HEK293T (cell line): ENCODE data around the gene CDH13.
A peak's percentile ranks its signal among the peaks of the same experiment; 100 is the strongest.

Experiments
- CTCF ChIA-PET: fragments of 350-600 bp; formaldehyde crosslinking; extraction: SDS; loops from one replicate; lab custom pipeline; 2021; ENCODE audit warnings: antibody characterized with exemption, inconsistent platforms; lab: Yijun Ruan, JAX
- POLR2A ChIA-PET: fragments of 350-600 bp; formaldehyde crosslinking; extraction: SDS; loops from one replicate; lab custom pipeline; 2020; ENCODE audit warnings: antibody characterized with exemption, inconsistent platforms; lab: Yijun Ruan, JAX
- DNase-seq: peaks from one replicate; pipeline ENCODE4 v3.0.0; 2012; ENCODE audit warnings: mixed read lengths; ENCODE audit errors: extremely low spot score
- ARNT ChIP-seq: fragments of 450-650 bp; IDR thresholded peaks from 2 replicates; pipeline ENCODE4 v1.6.1; 2017; ENCODE audit warnings: mild to moderate bottlenecking
- BHLHE40 ChIP-seq: fragments of 450-650 bp; IDR thresholded peaks from 2 replicates; pipeline ENCODE4 v1.6.1; 2016; ENCODE audit warnings: mild to moderate bottlenecking, moderate library complexity, borderline replicate concordance
- CTBP1 ChIP-seq: fragments of 450-650 bp; IDR thresholded peaks from 2 replicates; pipeline ENCODE4 v1.6.1; 2016; ENCODE audit warnings: borderline replicate concordance
- ELF4 ChIP-seq: fragments of 450-650 bp; IDR thresholded peaks from 2 replicates; pipeline ENCODE4 v1.6.1; 2017; ENCODE audit warnings: antibody characterized with exemption
- FOXA1 ChIP-seq: fragments of 450-650 bp; IDR thresholded peaks from 2 replicates; pipeline ENCODE4 v1.6.1; 2016; ENCODE audit warnings: mild to moderate bottlenecking
- FOXK2 ChIP-seq: fragments of 450-650 bp; IDR thresholded peaks from 2 replicates; pipeline ENCODE4 v1.6.1; 2016; ENCODE audit warnings: mild to moderate bottlenecking
- FOXM1 ChIP-seq: fragments of 450-650 bp; IDR thresholded peaks from 2 replicates; pipeline ENCODE4 v1.6.1; 2017; ENCODE audit warnings: mild to moderate bottlenecking, borderline replicate concordance
- HDGF ChIP-seq: fragments of 450-650 bp; IDR thresholded peaks from 2 replicates; pipeline ENCODE4 v1.6.1; 2017; ENCODE audit warnings: antibody characterized with exemption, borderline replicate concordance
- L3MBTL2 ChIP-seq: fragments of 450-650 bp; conservative IDR thresholded peaks from 2 replicates; pipeline ENCODE4 v1.6.1; 2016; ENCODE audit warnings: mild to moderate bottlenecking
- LEF1 ChIP-seq: fragments of 450-650 bp; IDR thresholded peaks from 2 replicates; pipeline ENCODE4 v1.6.1; 2017; ENCODE audit warnings: mild to moderate bottlenecking, borderline replicate concordance
- NFRKB ChIP-seq: fragments of 450-650 bp; IDR thresholded peaks from 2 replicates; pipeline ENCODE4 v1.6.1; 2016; ENCODE audit warnings: mild to moderate bottlenecking, moderate library complexity
- SP1 ChIP-seq: fragments of 450-650 bp; IDR thresholded peaks from 2 replicates; pipeline ENCODE4 v1.6.1; 2017
- SUZ12 ChIP-seq: fragments of 450-650 bp; IDR thresholded peaks from 2 replicates; pipeline ENCODE4 v1.6.1; 2016; ENCODE audit warnings: mild to moderate bottlenecking
- TARDBP ChIP-seq: fragments of 450-650 bp; IDR thresholded peaks from 2 replicates; pipeline ENCODE4 v1.6.1; 2016
- ZNF384 ChIP-seq: fragments of 450-650 bp; IDR thresholded peaks from 2 replicates; pipeline ENCODE4 v1.6.1; 2016
- TF ChIP-seq, protein P1 (sequence below): fragments of 450-650 bp; IDR thresholded peaks from 2 replicates; pipeline ENCODE4 v1.6.1; 2016

Gene CDH13

DNA sequence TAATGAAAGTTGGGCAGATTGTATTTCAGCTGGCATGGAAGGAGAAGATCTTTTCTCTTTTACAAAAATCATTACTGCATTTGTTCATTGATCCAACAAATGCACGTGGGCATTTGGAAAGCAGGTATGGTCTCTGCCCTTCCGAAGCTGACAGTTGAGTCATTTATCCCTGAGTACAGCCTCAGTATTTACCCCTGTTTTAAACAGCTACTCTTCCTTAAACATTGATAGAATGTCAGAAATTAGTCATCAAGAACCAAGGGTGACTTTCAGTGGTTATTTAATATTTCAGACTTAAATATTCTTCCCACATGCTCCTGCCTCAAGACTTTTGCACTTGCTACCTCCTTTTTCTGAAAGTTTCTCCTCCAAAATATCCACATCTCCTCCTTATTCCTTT, 954.3 kb downstream of the CDH13 start:
- POLR2A ChIA-PET: no interaction called here
- no peak for TF ChIP-seq L3MBTL2
- no peak for TF ChIP-seq FOXK2
- TF ChIP-seq NFRKB: no peak
- TF ChIP-seq BHLHE40: no peak
- no peak for TF ChIP-seq FOXA1
- no peak for TF ChIP-seq HDGF
- TF ChIP-seq, protein P1, sequence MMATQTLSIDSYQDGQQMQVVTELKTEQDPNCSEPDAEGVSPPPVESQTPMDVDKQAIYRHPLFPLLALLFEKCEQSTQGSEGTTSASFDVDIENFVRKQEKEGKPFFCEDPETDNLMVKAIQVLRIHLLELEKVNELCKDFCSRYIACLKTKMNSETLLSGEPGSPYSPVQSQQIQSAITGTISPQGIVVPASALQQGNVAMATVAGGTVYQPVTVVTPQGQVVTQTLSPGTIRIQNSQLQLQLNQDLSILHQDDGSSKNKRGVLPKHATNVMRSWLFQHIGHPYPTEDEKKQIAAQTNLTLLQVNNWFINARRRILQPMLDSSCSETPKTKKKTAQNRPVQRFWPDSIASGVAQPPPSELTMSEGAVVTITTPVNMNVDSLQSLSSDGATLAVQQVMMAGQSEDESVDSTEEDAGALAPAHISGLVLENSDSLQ: no peak
- no peak for TF ChIP-seq SUZ12
- no peak for TF ChIP-seq ARNT
- no peak for TF ChIP-seq ELF4
- TF ChIP-seq SP1: no peak
- no peak for TF ChIP-seq LEF1
- no peak for TF ChIP-seq TARDBP
- TF ChIP-seq ZNF384: no peak
- TF ChIP-seq CTBP1: no peak
- DNase-seq: no peak
- CTCF ChIA-PET: no interaction called here

DNA sequence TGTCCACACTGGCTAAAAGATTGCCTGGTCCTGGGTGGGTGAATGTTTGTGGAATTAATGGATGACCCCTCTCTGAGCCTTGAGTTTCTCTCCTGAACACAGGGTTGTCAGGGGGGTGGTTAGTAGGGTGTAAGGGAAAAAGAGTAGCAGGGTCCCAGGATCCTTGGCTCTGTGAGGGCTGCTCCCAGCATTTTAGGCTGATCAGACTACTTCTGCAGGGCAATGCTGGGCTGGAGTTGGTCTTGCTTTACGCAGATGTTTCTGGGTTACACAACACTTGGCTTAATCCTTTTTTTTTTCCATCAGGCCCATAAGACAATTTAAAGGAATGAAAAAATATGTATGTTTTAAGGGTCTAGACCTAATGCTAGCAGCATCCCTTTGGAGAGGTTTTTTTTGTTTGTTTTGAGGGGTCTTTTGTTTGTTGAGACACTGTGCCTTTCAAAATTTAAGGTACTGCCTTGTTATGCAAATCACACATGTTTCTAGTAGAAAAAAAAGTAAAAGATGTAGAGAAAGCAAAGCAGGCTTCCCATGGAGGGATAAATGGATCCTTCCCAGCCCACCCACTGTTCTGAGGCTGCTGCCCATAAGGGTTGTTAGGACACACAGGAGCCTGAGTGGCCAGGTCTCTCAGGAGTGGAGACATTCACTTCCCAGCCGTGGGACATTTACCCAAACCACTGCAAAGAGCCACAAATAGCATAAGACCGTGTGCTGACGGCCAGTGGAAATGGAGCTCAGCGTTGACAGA, 955.4 kb downstream of the CDH13 start:
- TF ChIP-seq CTBP1 (no peak), SUZ12 (no peak), BHLHE40 (no peak), L3MBTL2 (no peak), LEF1 (no peak), FOXK2 (no peak), TARDBP (no peak), ELF4 (no peak), FOXM1 (no peak), NFRKB (no peak), ZNF384 (no peak), HDGF (no peak), SP1 (no peak), ARNT (no peak), FOXA1 (no peak)
- TF ChIP-seq, protein P1: no peak
- DNase-seq: no peak
- ChIA-PET CTCF (no interaction called here), POLR2A (no interaction called here)

DNA sequence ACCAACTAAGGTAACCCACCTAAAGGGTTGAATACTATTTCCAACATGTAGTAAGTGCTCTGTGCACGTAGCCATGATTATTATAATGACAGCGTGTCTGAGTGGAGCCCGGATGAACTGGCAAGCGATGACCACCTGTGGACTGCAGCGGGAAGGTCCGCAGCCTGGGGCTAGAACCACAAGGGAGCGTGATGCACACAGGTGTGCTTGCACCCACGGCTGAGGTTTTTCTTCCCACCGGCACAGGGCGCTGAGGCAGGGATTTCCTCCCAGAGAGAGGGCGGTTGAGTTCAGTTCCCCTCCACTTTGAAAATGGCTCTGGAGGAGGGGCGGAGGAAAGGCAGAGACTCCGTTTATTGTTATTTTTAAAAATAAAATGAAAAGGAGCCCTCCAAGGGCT, 959.3 kb downstream of the CDH13 start:
- no peak for DNase-seq
- TF ChIP-seq ELF4: no peak
- no peak for TF ChIP-seq LEF1
- no peak for TF ChIP-seq ZNF384
- TF ChIP-seq HDGF: no peak
- no peak for TF ChIP-seq CTBP1
- TF ChIP-seq FOXM1: no peak
- no peak for TF ChIP-seq TARDBP
- POLR2A ChIA-PET: no interaction called here
- CTCF ChIA-PET: no interaction called here

DNA sequence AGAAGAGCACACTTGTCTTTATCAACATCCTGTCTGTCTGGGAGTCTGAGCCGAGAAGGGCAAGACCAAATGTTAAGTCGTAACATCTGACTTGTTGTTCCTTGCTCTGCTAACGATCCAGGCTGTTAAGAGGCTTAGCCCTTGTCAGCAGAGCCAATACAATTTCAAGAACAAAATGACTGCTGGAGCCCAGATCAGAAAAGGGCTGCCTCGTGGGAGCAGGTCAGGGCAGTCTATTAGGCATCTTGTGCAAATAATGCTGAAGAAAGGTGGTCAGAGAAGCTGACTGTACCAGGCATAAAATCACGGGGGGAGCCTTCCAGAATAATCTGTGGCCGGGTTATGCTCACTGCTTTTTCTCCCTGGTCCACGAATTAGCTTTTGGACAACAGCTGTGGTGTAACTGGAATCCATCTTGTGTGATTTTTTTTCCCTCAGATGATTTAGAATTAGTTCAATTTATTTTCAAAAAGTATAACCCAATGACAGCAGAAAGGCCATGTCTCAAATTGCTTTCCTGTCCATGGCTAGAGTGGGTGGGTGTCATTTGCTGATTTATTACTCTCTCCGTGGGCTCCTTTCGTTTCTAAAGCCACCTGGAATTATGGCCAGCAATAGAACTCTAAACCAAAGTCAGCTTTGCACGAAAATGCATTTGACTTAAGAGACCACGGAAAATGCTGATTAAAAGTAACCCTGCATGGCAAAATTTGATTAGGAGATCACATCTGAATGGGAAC, 959.9 kb downstream of the CDH13 start:
- DNase-seq: no peak
- POLR2A ChIA-PET: no interaction called here
- TF ChIP-seq BHLHE40: no peak
- TF ChIP-seq, protein P1: 0 out of 2 replicates have a peak, but pooled peaks have one; percentile 5
- CTCF ChIA-PET: no interaction called here

DNA sequence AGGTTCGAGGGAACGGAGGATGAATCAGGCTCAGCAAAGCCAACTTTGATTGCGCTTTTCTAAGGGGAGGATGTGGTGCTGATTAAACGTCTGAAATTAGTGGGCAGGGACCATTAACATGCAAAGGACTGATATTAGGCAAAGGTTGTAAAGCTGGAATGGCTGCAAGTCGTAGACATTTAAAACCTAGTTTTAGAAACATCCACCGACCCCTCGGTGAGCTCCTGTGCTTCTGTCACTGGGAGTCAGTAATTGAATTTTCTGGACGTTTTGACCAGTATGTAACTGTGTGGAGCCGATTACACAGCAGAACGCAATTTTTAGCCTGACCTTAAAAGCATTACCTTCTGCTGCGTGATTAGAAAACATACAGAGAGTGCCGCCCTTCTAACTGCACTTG, 960.4 kb downstream of the CDH13 start:
- ChIA-PET CTCF (no interaction called here), POLR2A (no interaction called here)
- DNase-seq: no peak
- TF ChIP-seq CTBP1 (no peak), SUZ12 (no peak), BHLHE40 (no peak), L3MBTL2 (no peak), ELF4 (no peak), HDGF (no peak)

DNA sequence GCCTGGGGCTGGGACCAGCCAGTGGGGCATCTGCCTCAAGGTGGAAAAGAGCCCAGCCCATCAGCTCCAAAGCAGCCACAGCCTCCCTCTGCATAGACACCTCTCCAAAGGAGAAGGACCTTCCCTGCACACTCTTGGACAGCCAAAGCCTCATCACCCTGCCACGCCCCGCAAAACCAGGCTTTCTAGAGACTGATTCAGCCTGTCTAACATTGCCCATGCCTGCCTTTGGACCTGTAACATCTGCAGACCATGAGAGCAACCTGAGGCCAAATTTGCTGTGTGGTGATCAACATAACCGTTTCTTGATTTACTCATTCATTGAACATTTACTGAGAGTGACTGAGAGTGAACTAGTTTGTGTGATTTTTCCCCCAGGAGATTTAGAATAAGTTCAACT, 961.3 kb downstream of the CDH13 start:
- CTCF ChIA-PET: no interaction called here
- POLR2A ChIA-PET: no interaction called here
- TF ChIP-seq ZNF384: no peak
- TF ChIP-seq TARDBP: no peak
- no peak for TF ChIP-seq NFRKB
- TF ChIP-seq ELF4: no peak
- no peak for TF ChIP-seq L3MBTL2
- no peak for TF ChIP-seq SP1
- no peak for TF ChIP-seq FOXK2
- TF ChIP-seq BHLHE40: no peak
- no peak for TF ChIP-seq ARNT
- TF ChIP-seq HDGF: no peak
- TF ChIP-seq CTBP1: no peak
- TF ChIP-seq, protein P1: no peak
- TF ChIP-seq LEF1: no peak
- TF ChIP-seq FOXM1: no peak
- no peak for TF ChIP-seq FOXA1
- no peak for TF ChIP-seq SUZ12
- DNase-seq: no peak
